Stomach (tissue), 9 donors: Measurements from ENCODE around the gene TPO. TPM values are rescaled to one million over a fixed set of nuclear protein-coding genes. Genes with fewer than 3 reads are reported as not detected.

Experiments
- DNase-seq, 2 donors: peaks; one replicate each; pipeline versions ENCODE4 v3.0.0 to v3.0.0-alpha.2; 2013 to 2019
- H3K27ac ChIP-seq, 5 donors: fragments of 200-600 bp in 4 of 5; sonication (generic) in 4 of 5; one replicate each; pipeline ENCODE4 v1.5.1; 2013 to 2019; ENCODE audit warnings: mild to moderate bottlenecking in 1 of 5, moderate library complexity in 1 of 5
- H3K27me3 ChIP-seq, 3 donors: fragments of 200-600 bp; sonication (generic); one replicate each; pipeline ENCODE4 v1.5.1; 2017 to 2019; ENCODE audit warnings: mixed run types in 1 of 3
- H3K36me3 ChIP-seq, 4 donors: fragments of 200-600 bp; sonication (generic); 1 replicate in 3 of 4; 2 replicates in 1 of 4; pipeline ENCODE4 v1.5.1; 2016 to 2019
- H3K4me1 ChIP-seq, 4 donors: fragments of 200-600 bp; sonication (generic); one replicate each; pipeline ENCODE4 v1.5.1; 2016 to 2019
- H3K4me3 ChIP-seq, 4 donors: fragments of 200-600 bp; sonication (generic) in 3 of 4; one replicate each; pipeline ENCODE4 v1.5.1; 2016 to 2019; ENCODE audit warnings: mild to moderate bottlenecking in 1 of 4
- H3K9me3 ChIP-seq, 4 donors: fragments of 200-600 bp; sonication (generic); one replicate each; pipeline ENCODE4 v1.5.1; 2016 to 2019
- EP300 ChIP-seq: sonication (generic); formaldehyde crosslinking; IDR thresholded peaks from one replicate; pipeline ENCODE4 v1.6.1; 2017; ENCODE audit warnings: antibody characterized with exemption
- POLR2A ChIP-seq, 4 donors: fragments of 450-650 bp; IDR thresholded peaks; one replicate each; pipeline ENCODE4 v1.6.1; 2016; ENCODE audit warnings: antibody characterized with exemption in 4 of 4, control low read depth in 2 of 4, mild to moderate bottlenecking in 1 of 4, moderate library complexity in 1 of 4
- POLR2AphosphoS5 ChIP-seq, 3 donors: sonication (generic); formaldehyde crosslinking; IDR thresholded peaks; one replicate each; pipeline ENCODE4 v1.6.1; 2016; ENCODE audit warnings: antibody characterized with exemption in 3 of 3
- WGBS, 5 donors: extraction: QIAGEN DNeasy Blood & Tissue Kit in 3 of 5; methylation state at CpG; one replicate each; pipeline versions ENCODE4 v1.1.5 to v1.1.7; 2013 to 2018; 5-methylcytosine and 5-hydroxymethylcytosine counted together
- intact Hi-C: fragments of 100-400 bp; cut with DNase I; formaldehyde crosslinking; loops from one replicate; pipeline ENCODE4 v1.15.1; 2023; ENCODE audit warnings: low total_unique reads
- polyA plus RNA-seq, 3 donors: library from polyadenylated mRNA; stranded (reverse); fragments of 200-250 nt; gene quantifications; one replicate each; pipeline ENCODE4 v1.2.3, GENCODE V29; 2013
- total RNA-seq, 5 donors: library from RNA; depleted of rRNA; stranded (reverse); fragments of >200 nt; gene quantifications; one replicate each; pipeline versions ENCODE4 v1.1.0 to v1.2.3, GENCODE V29; 2014 to 2016
- TF ChIP-seq, protein P1 (sequence below), 7 experiments: fragments of 450-650 bp in 4 of 7; fragments of 200-600 bp in 3 of 7; sonication (generic) in 3 of 7; IDR thresholded peaks; one replicate each; pipeline ENCODE4 v1.5.1; 2016 to 2019; ENCODE audit warnings: antibody characterized with exemption in 7 of 7, control low read depth in 2 of 7, mild to moderate bottlenecking in 1 of 7
- donor health status: healthy with polysubstance abuse.
- donor health status: Bipolar disorder and iron deficiency.
- donor health status: healthy.

TPO gene
- total and polyA plus RNA-seq, 8 donors = 0.37 to 92.4 (median 4.3) TPM

DNA sequence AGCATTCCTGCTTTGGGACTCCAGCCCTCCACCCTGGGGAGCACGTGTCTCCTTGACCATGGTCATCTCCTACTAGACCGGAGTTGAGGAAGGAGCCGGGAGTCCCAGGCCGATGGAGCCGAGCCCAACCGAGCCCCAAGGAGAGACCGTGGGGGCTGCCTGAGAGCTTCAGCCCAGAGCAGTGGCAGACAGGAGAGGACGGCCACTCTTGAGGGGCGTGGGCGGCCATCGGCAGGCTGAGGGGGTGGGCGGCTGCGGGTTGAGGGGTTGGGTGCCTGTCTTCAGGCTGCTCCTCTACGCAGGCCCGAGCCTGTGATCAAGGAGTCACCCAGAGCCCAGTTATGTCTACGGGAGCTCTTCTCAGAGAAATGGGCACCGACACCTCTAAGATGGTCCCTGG is 172.4 kb downstream of the TPO start:
- Histone ChIP-seq H3K4me1 (peaks cover 0 to 2% (median under 1%) of the 10 kb centered on the region in 4 donors), H3K4me3 (no peak overlapping the region), H3K27ac (no peak overlapping the region), H3K9me3 (no peaks in the 10 kb centered on the region), H3K36me3 (no peaks in the 10 kb centered on the region), H3K27me3 (peaks cover 0 to 69% (median 2%) of the 10 kb centered on the region in 3 donors)
- no peak for TF ChIP-seq POLR2A (IDR thresholded peaks at IDR 0.05)
- no peak for TF ChIP-seq POLR2AphosphoS5 (IDR thresholded peaks at IDR 0.05)
- TF ChIP-seq EP300 = no peak
- TF ChIP-seq, protein P1, sequence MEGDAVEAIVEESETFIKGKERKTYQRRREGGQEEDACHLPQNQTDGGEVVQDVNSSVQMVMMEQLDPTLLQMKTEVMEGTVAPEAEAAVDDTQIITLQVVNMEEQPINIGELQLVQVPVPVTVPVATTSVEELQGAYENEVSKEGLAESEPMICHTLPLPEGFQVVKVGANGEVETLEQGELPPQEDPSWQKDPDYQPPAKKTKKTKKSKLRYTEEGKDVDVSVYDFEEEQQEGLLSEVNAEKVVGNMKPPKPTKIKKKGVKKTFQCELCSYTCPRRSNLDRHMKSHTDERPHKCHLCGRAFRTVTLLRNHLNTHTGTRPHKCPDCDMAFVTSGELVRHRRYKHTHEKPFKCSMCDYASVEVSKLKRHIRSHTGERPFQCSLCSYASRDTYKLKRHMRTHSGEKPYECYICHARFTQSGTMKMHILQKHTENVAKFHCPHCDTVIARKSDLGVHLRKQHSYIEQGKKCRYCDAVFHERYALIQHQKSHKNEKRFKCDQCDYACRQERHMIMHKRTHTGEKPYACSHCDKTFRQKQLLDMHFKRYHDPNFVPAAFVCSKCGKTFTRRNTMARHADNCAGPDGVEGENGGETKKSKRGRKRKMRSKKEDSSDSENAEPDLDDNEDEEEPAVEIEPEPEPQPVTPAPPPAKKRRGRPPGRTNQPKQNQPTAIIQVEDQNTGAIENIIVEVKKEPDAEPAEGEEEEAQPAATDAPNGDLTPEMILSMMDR (IDR thresholded peaks at IDR 0.05) = no peak
- intact Hi-C loops = no loop called here
- no peak for DNase-seq
- 87 to 95% (median 89%) methylated on average over 17 of the region's 17 CpGs for WGBS, 5 donors

GRCh38 chr2:1586251-1586922 is 173.1 kb downstream of the TPO start:
- H3K4me1 ChIP-seq = peaks cover 0 to 9% (median 7%) of the 10 kb centered on the region in 4 donors
- intact Hi-C loops = no loop called here
- H3K4me3 ChIP-seq = no peak overlapping the region
- no peak for DNase-seq
- 69 to 83% (median 78%) methylated on average over 2 to 14 of the region's 14 CpGs for WGBS, 5 donors
- TF ChIP-seq, protein P1 (IDR thresholded peaks at IDR 0.05) = no peak
- TF ChIP-seq EP300 = no peak
- no peak for TF ChIP-seq POLR2AphosphoS5 (IDR thresholded peaks at IDR 0.05)
- no peak for TF ChIP-seq POLR2A (IDR thresholded peaks at IDR 0.05)
- no peak overlapping the region for H3K27ac ChIP-seq
- H3K27me3 ChIP-seq = peaks cover 0 to 69% (median 3%) of the 10 kb centered on the region in 3 donors
- H3K36me3 ChIP-seq = no peaks in the 10 kb centered on the region
- no peaks in the 10 kb centered on the region for H3K9me3 ChIP-seq

GRCh38 chr2:1586923-1587840 is 173.9 kb downstream of the TPO start:
- Histone ChIP-seq H3K27me3 (peaks cover 0 to 69% (median 11%) of the 10 kb centered on the region in 3 donors), H3K27ac (no peak overlapping the region), H3K9me3 (no peaks in the 10 kb centered on the region), H3K4me1 (peaks cover 4 to 17% (median 14%) of the 10 kb centered on the region in 4 donors), H3K36me3 (no peaks in the 10 kb centered on the region), H3K4me3 (no peak overlapping the region)
- intact Hi-C loops = no loop called here
- 60 to 69% (median 68%) methylated on average over 8 to 17 of the region's 17 CpGs for WGBS, 5 donors
- TF ChIP-seq EP300 = no peak
- TF ChIP-seq POLR2AphosphoS5 (IDR thresholded peaks at IDR 0.05) = no peak
- no peak for TF ChIP-seq POLR2A (IDR thresholded peaks at IDR 0.05)
- TF ChIP-seq, protein P1 (IDR thresholded peaks at IDR 0.05) = no peak
- no peak for DNase-seq
